OCI-LY1 (cell line): Measurements from ENCODE around the gene WASF1.

Experiments used
- H2AFZ ChIP-seq: fragments of 200-600 bp; sonication (generic), shearing (Covaris generic); 2 replicates; pipeline ENCODE4 v1.6.0; 2014; ENCODE audit warnings: antibody characterized with exemption, mild to moderate bottlenecking, low read length
- H3F3A ChIP-seq: fragments of 200-600 bp; sonication (generic), shearing (Covaris generic); 2 replicates; pipeline ENCODE4 v1.6.0; 2014; ENCODE audit warnings: mild to moderate bottlenecking, antibody characterized with exemption, low read length, moderate library complexity; ENCODE audit not compliant: insufficient read depth
- H3K27ac ChIP-seq: fragments of 200-600 bp; sonication (generic); 2 replicates; pipeline ENCODE4 v1.5.1; 2014; ENCODE audit warnings: low read length, mixed run types, mild to moderate bottlenecking, low read depth; ENCODE audit not compliant: poor library complexity, severe bottlenecking
- H3K27me3 ChIP-seq: fragments of 200-600 bp; sonication (generic); 2 replicates; pipeline ENCODE4 v1.6.0; 2014; ENCODE audit warnings: antibody characterized with exemption, mild to moderate bottlenecking, low read length, moderate library complexity; ENCODE audit not compliant: insufficient read depth
- H3K36me3 ChIP-seq: fragments of 200-600 bp; sonication (generic); 2 replicates; pipeline ENCODE4 v1.6.1; 2014; ENCODE audit warnings: mild to moderate bottlenecking, antibody characterized with exemption, low read length, moderate library complexity, mixed read lengths; ENCODE audit not compliant: insufficient read depth
- H3K4me1 ChIP-seq: fragments of 200-600 bp; sonication (generic); 2 replicates; pipeline ENCODE4 v1.5.1; 2014; ENCODE audit warnings: mild to moderate bottlenecking, low read length, moderate library complexity; ENCODE audit not compliant: insufficient read depth, severe bottlenecking
- H3K4me2 ChIP-seq: fragments of 200-600 bp; sonication (generic), shearing (Covaris generic); 2 replicates; pipeline ENCODE4 v1.6.1; 2014; ENCODE audit warnings: low read length
- H3K4me3 ChIP-seq: fragments of 200-600 bp; sonication (generic); 2 replicates; pipeline ENCODE4 v1.5.1; 2014; ENCODE audit warnings: low read length, low read depth, mild to moderate bottlenecking, mixed read lengths; ENCODE audit not compliant: poor library complexity, severe bottlenecking
- H3K79me2 ChIP-seq: fragments of 200-600 bp; shearing (Covaris generic); 2 replicates; pipeline ENCODE4 v1.6.1; 2016; ENCODE audit warnings: mixed run types, low read length, mixed read lengths; ENCODE audit not compliant: insufficient read depth
- H3K9ac ChIP-seq: fragments of 200-600 bp; sonication (generic), shearing (Covaris generic); 2 replicates; pipeline ENCODE4 v1.6.1; 2014; ENCODE audit warnings: mild to moderate bottlenecking, low read length, mixed read lengths
- H3K9me2 ChIP-seq: fragments of 200-600 bp; sonication (generic), shearing (Covaris generic); 2 replicates; pipeline ENCODE4 v1.6.1; 2014; ENCODE audit warnings: low read depth, mild to moderate bottlenecking, low read length, mixed read lengths
- H3K9me3 ChIP-seq: fragments of 200-600 bp; shearing (Covaris generic); 2 replicates; pipeline ENCODE4 v1.6.1; 2014; ENCODE audit warnings: low read length, mixed read lengths
- H4K20me1 ChIP-seq: fragments of 200-600 bp; sonication (generic), shearing (Covaris generic); 2 replicates; pipeline ENCODE4 v1.6.0; 2016; ENCODE audit warnings: mild to moderate bottlenecking, low read length; ENCODE audit not compliant: insufficient read depth
- CTCF ChIP-seq: fragments of 200-600 bp; sonication (generic), shearing (Covaris generic); IDR thresholded peaks from 2 replicates; pipeline ENCODE4 v1.5.1; 2017; ENCODE audit warnings: mild to moderate bottlenecking, antibody characterized with exemption, low read length, moderate library complexity, mixed read lengths
- EZH2 ChIP-seq: fragments of 200-600 bp; sonication (generic), shearing (Covaris generic); IDR thresholded peaks from 2 replicates; pipeline ENCODE4 v1.8.0; 2017; ENCODE audit warnings: borderline replicate concordance, mixed run types, mild to moderate bottlenecking, antibody characterized with exemption, low read length, moderate library complexity, mixed read lengths

WASF1 gene

GRCh38 chr6:110198561-110198960, 19.1 kb upstream of the WASF1 start:
- Histone ChIP-seq H3K79me2 (peaks cover 31% of the 10 kb centered on the region), H3K27me3 (no peaks in the 10 kb centered on the region), H3K9me3 (no peaks in the 10 kb centered on the region), H3K9ac (no peak overlapping the region), H4K20me1 (no peaks in the 10 kb centered on the region), H3K9me2 (no peaks in the 10 kb centered on the region), H3F3A (no peaks in the 10 kb centered on the region), H3K36me3 (peaks cover 39% of the 10 kb centered on the region), H3K27ac (no peak overlapping the region), H2AFZ (no peak overlapping the region), H3K4me1 (peaks cover 14% of the 10 kb centered on the region), H3K4me3 (no peak overlapping the region), H3K4me2 (no peak overlapping the region)
- TF ChIP-seq EZH2 = no peak

GRCh38 chr6:110196874-110197273, 17.4 kb upstream of the WASF1 start:
- H3K79me2 ChIP-seq = peaks cover 36% of the 10 kb centered on the region
- no peaks in the 10 kb centered on the region for H4K20me1 ChIP-seq
- H3F3A ChIP-seq = no peaks in the 10 kb centered on the region
- no peaks in the 10 kb centered on the region for H3K4me1 ChIP-seq
- no peak overlapping the region for H3K4me3 ChIP-seq
- H3K4me2 ChIP-seq = no peak overlapping the region
- TF ChIP-seq CTCF = no peak
- no peak for TF ChIP-seq EZH2
- H3K9me3 ChIP-seq = no peaks in the 10 kb centered on the region
- no peak overlapping the region for H3K9ac ChIP-seq
- no peak overlapping the region for H3K27ac ChIP-seq
- peaks cover 41% of the 10 kb centered on the region for H3K36me3 ChIP-seq
- no peaks in the 10 kb centered on the region for H3K27me3 ChIP-seq
- no peak overlapping the region for H2AFZ ChIP-seq
- no peaks in the 10 kb centered on the region for H3K9me2 ChIP-seq

- Histone ChIP-seq H4K20me1 (no peaks in the 10 kb centered on the region), H3K27me3 (no peaks in the 10 kb centered on the region), H3K79me2 (peaks cover 41% of the 10 kb centered on the region), H3K4me3 (no peak overlapping the region), H3K9ac (no peak overlapping the region), H3K36me3 (peaks cover 41% of the 10 kb centered on the region), H3K4me2 (no peak overlapping the region), H3K9me3 (no peaks in the 10 kb centered on the region), H3F3A (no peaks in the 10 kb centered on the region), H2AFZ (no peak overlapping the region), H3K27ac (no peak overlapping the region), H3K4me1 (no peaks in the 10 kb centered on the region), H3K9me2 (no peaks in the 10 kb centered on the region)
- no peak for TF ChIP-seq CTCF
- TF ChIP-seq EZH2 = no peak
Measured at GRCh38 chr6:110195639-110196038, 16.2 kb upstream of the WASF1 start.

- Histone ChIP-seq H3K79me2 (peaks cover 65% of the 10 kb centered on the region), H3K4me2 (no peak overlapping the region), H3K27me3 (no peaks in the 10 kb centered on the region), H3K27ac (no peak overlapping the region), H3K36me3 (peaks cover 22% of the 10 kb centered on the region), H3K4me3 (no peak overlapping the region), H2AFZ (no peak overlapping the region), H3K9ac (no peak overlapping the region), H3K4me1 (no peaks in the 10 kb centered on the region), H3K9me2 (no peaks in the 10 kb centered on the region), H3F3A (no peaks in the 10 kb centered on the region), H3K9me3 (no peaks in the 10 kb centered on the region), H4K20me1 (no peaks in the 10 kb centered on the region)
- TF ChIP-seq EZH2 = no peak
- TF ChIP-seq CTCF = no peak
Measured at GRCh38 chr6:110191477-110191876, 12.0 kb upstream of the WASF1 start.
